ENCODE results near the gene PSMB2. TPM values are rescaled to one million over a fixed set of nuclear protein-coding genes. Genes with fewer than 3 reads are reported as not detected.
A peak's percentile ranks its signal among the peaks of the same experiment; 100 is the strongest.

The PSMB2 gene
- total RNA-seq, 2 experiments from 2014 or later: 107 to 111 TPM

- H3K4me3 Mint-ChIP-seq: no peak overlapping the region
- H3K27me3 Mint-ChIP-seq: no peaks in the 10 kb centered on the region
- peaks cover 32% of the 10 kb centered on the region for H3K4me1 Mint-ChIP-seq
Observed at GRCh38 chr1:35561972-35562680, 79.2 kb downstream of the PSMB2 start.

GRCh38 chr1:35561297-35561971 lies 79.9 kb downstream of the PSMB2 start:
- DNase-seq: no peak
- Mint-ChIP-seq H3K9me3 (no peaks in the 10 kb centered on the region), H3K27ac (no peak overlapping the region), H3K4me1 (peaks cover 34% of the 10 kb centered on the region), H3K36me3 (peaks cover 9% of the 10 kb centered on the region), H3K27me3 (no peaks in the 10 kb centered on the region), H3K4me3 (no peak overlapping the region)

More at GRCh38 chr1:35561972-35562680, 79.2 kb downstream of the PSMB2 start:
- Mint-ChIP-seq H3K27ac (no peak overlapping the region), H3K9me3 (no peaks in the 10 kb centered on the region), H3K36me3 (peaks cover 9% of the 10 kb centered on the region)
- no peak for DNase-seq

- Mint-ChIP-seq H3K27me3 (no peaks in the 10 kb centered on the region), H3K4me3 (no peak overlapping the region), H3K36me3 (peaks cover 9% of the 10 kb centered on the region), H3K27ac (no peak overlapping the region), H3K9me3 (no peaks in the 10 kb centered on the region), H3K4me1 (peaks cover 43% of the 10 kb centered on the region)
- DNase-seq: no peak
Observed at GRCh38 chr1:35560256-35561225, 80.8 kb downstream of the PSMB2 start.

- peak overlapping the region; percentile 77 for H3K27ac Mint-ChIP-seq
- H3K27me3 Mint-ChIP-seq: no peaks in the 10 kb centered on the region
- no peaks in the 10 kb centered on the region for H3K9me3 Mint-ChIP-seq
- DNase-seq: no peak
- H3K4me3 Mint-ChIP-seq: peak overlapping the region; percentile 55
- H3K4me1 Mint-ChIP-seq: peaks cover 50% of the 10 kb centered on the region
- H3K36me3 Mint-ChIP-seq: peaks cover 5% of the 10 kb centered on the region
Observed at GRCh38 chr1:35559317-35559944, 81.9 kb downstream of the PSMB2 start.

- Mint-ChIP-seq H3K36me3 (peaks cover 2% of the 10 kb centered on the region), H3K9me3 (no peaks in the 10 kb centered on the region), H3K27ac (peak overlapping the region; percentile 97), H3K4me3 (peak overlapping the region; percentile 96), H3K4me1 (peaks cover 53% of the 10 kb centered on the region), H3K27me3 (no peaks in the 10 kb centered on the region)
- peak; percentile 32 for DNase-seq
Observed at GRCh38 chr1:35558374-35559316, 82.7 kb downstream of the PSMB2 start.

- H3K4me1 Mint-ChIP-seq: peaks cover 51% of the 10 kb centered on the region
- peaks cover 2% of the 10 kb centered on the region for H3K36me3 Mint-ChIP-seq
- no peaks in the 10 kb centered on the region for H3K27me3 Mint-ChIP-seq
Observed at GRCh38 chr1:35557611-35558373, 83.5 kb downstream of the PSMB2 start, which contains the start of gene NCDN. TSS of gene NCDN (plus strand) at chr1:35557799. CDS start at chr1:35558191, 392 bp downstream.

GRCh38 chr1:35557118-35557610 lies 84.2 kb downstream of the PSMB2 start, which contains the start of gene KIAA0319L:
TSS of gene KIAA0319L (minus strand) at chr1:35557403. CDS start at chr1:35554491, 2,912 bp downstream.
- no peak for DNase-seq
- H3K4me1 Mint-ChIP-seq: peaks cover 48% of the 10 kb centered on the region
- peak within 1 kb of the TSS; percentile 97 for H3K27ac Mint-ChIP-seq
- peak within 1 kb of the TSS; percentile 96 for H3K4me3 Mint-ChIP-seq
- H3K36me3 Mint-ChIP-seq: peaks cover 5% of the 10 kb centered on the region
- no peaks in the 10 kb centered on the region for H3K27me3 Mint-ChIP-seq
- no peaks in the 10 kb centered on the region for H3K9me3 Mint-ChIP-seq

More at GRCh38 chr1:35557611-35558373, 83.5 kb downstream of the PSMB2 start, which contains the start of gene NCDN:
- Mint-ChIP-seq H3K4me3 (peak within 1 kb of the TSS; percentile 96), H3K9me3 (no peaks in the 10 kb centered on the region), H3K27ac (peak within 1 kb of the TSS; percentile 97)
- peak; percentile 96 for DNase-seq

GRCh38 chr1:35556484-35557117 lies 84.7 kb downstream of the PSMB2 start:
- H3K4me3 Mint-ChIP-seq: peak overlapping the region; percentile 96
- peaks cover 8% of the 10 kb centered on the region for H3K36me3 Mint-ChIP-seq
- no peaks in the 10 kb centered on the region for H3K9me3 Mint-ChIP-seq
- peak overlapping the region; percentile 65 for H3K27ac Mint-ChIP-seq
- H3K27me3 Mint-ChIP-seq: no peaks in the 10 kb centered on the region
- no peak for DNase-seq
- peaks cover 51% of the 10 kb centered on the region for H3K4me1 Mint-ChIP-seq

- Mint-ChIP-seq H3K9me3 (no peaks in the 10 kb centered on the region), H3K4me1 (peaks cover 46% of the 10 kb centered on the region), H3K4me3 (peak overlapping the region; percentile 96), H3K36me3 (peaks cover 7% of the 10 kb centered on the region), H3K27ac (peak overlapping the region; percentile 65), H3K27me3 (no peaks in the 10 kb centered on the region)
- DNase-seq: no peak
Observed at GRCh38 chr1:35555601-35556477, 85.5 kb downstream of the PSMB2 start.

GRCh38 chr1:35555212-35555584 lies 86.1 kb downstream of the PSMB2 start:
- no peak for DNase-seq
- Mint-ChIP-seq H3K4me1 (peaks cover 46% of the 10 kb centered on the region), H3K27ac (no peak overlapping the region), H3K4me3 (peak overlapping the region; percentile 27), H3K9me3 (no peaks in the 10 kb centered on the region), H3K27me3 (no peaks in the 10 kb centered on the region), H3K36me3 (peaks cover 9% of the 10 kb centered on the region)

- DNase-seq: no peak
- Mint-ChIP-seq H3K36me3 (peaks cover 14% of the 10 kb centered on the region), H3K4me1 (peaks cover 44% of the 10 kb centered on the region), H3K27me3 (no peaks in the 10 kb centered on the region), H3K4me3 (no peak overlapping the region), H3K9me3 (no peaks in the 10 kb centered on the region), H3K27ac (no peak overlapping the region)
Observed at GRCh38 chr1:35554266-35555211, 86.8 kb downstream of the PSMB2 start.
